RPMI7951 (cell line): ENCODE results near the gene TRIP6. TPM values are rescaled to one million over a fixed set of nuclear protein-coding genes. Genes with fewer than 3 reads are reported as not detected.
"Not testable (repeated sequence)": the region's sequence is repeated elsewhere in the genome, so short reads cannot be mapped to it uniquely, and the experiment has no call there.

Source experiments
- DNase-seq: peaks from one replicate; pipeline ENCODE4 v3.0.0-alpha.2; 2012; ENCODE audit warnings: low read depth
- total RNA-seq: library from RNA; depleted of rRNA; stranded (reverse); fragments of >200 nt; shearing (Covaris generic); gene quantifications from 2 replicates; pipeline ENCODE4 v1.2.3, GENCODE V29; 2014

The TRIP6 gene
- total RNA-seq, 1 experiment from 2014 or later, result 43.1 TPM

GRCh38 chr7:100837099-100837836, 29.9 kb upstream of the TRIP6 start:
- peak; percentile 92 for DNase-seq

GRCh38 chr7:100839361-100839760, 27.8 kb upstream of the TRIP6 start:
- no peak for DNase-seq

- DNase-seq, result no peak
Measured at GRCh38 chr7:100840470-100841100, 26.6 kb upstream of the TRIP6 start.

GRCh38 chr7:100847360-100847759, 19.8 kb upstream of the TRIP6 start:
- DNase-seq, result no peak

- peak; percentile 90 for DNase-seq
Measured at GRCh38 chr7:100852048-100852872, 14.9 kb upstream of the TRIP6 start, which contains the start of gene SLC12A9. SLC12A9 (plus strand) TSS chr7:100852713; CDS start chr7:100854198, 1,485 bp downstream.

GRCh38 chr7:100854146-100854895, 12.9 kb upstream of the TRIP6 start:
- DNase-seq, result no peak

GRCh38 chr7:100854899-100855298, 12.3 kb upstream of the TRIP6 start:
- DNase-seq, result not testable (repeated sequence)

- no peak for DNase-seq
Measured at GRCh38 chr7:100855515-100855914, 11.7 kb upstream of the TRIP6 start.

GRCh38 chr7:100856871-100857282, 10.3 kb upstream of the TRIP6 start:
- no peak for DNase-seq

- DNase-seq, result no peak
Measured at GRCh38 chr7:100859856-100860255, 7.3 kb upstream of the TRIP6 start.

- DNase-seq, result no peak
Measured at GRCh38 chr7:100860702-100861615, 6.2 kb upstream of the TRIP6 start.

- DNase-seq, result no peak
Measured at GRCh38 chr7:100861616-100861985, 5.6 kb upstream of the TRIP6 start.

- DNase-seq, result peak; percentile 99
Measured at GRCh38 chr7:100863406-100863950, 3.7 kb upstream of the TRIP6 start.

- no peak for DNase-seq
Measured at GRCh38 chr7:100864263-100864845, 2.8 kb upstream of the TRIP6 start.

- DNase-seq, result no peak
Measured at GRCh38 chr7:100865372-100865911, 1.7 kb upstream of the TRIP6 start.

- no peak for DNase-seq
Measured at GRCh38 chr7:100865938-100866728, 1.1 kb upstream of the TRIP6 start.

GRCh38 chr7:100866729-100867039, 503 bp upstream of the TRIP6 start:
- no peak for DNase-seq

GRCh38 chr7:100867776-100868485, 744 bp downstream of the TRIP6 start:
- no peak for DNase-seq
